ENCODE measurements around the gene PSMB9. TPM values are rescaled to one million over a fixed set of nuclear protein-coding genes. Genes with fewer than 3 reads are reported as not detected.

The PSMB9 gene
- total and polyA plus RNA-seq, 9 of the 15 experiments (the other 6 are each of a cell fraction or from before 2014, with no cell fraction given): 1.1 to 3.7 (median 2.4) TPM

GRCh38 chr6:32865724-32866443 is 11.9 kb downstream of the PSMB9 start:
- H3K9me3 ChIP-seq (replicated peaks; ENCODE audit: control insufficient read depth, insufficient read depth, low read depth, low read length): no peaks in the 10 kb centered on the region
- peaks cover 18 to 22% of the 10 kb centered on the region in 2 experiments; a peak in 4 of 5 replicates for H3K27me3 ChIP-seq (ENCODE audit: control insufficient read depth in 2 of 2, insufficient read depth in 2 of 2, low read length in 2 of 2)
- no peak overlapping the region for H2AFZ ChIP-seq (ENCODE audit: low read depth, low read length)
- CTCF ChIA-PET (ENCODE audit: low intra/inter-chr PET ratio): interaction anchor here (0.8 to 3.8 kb wide), 2 partner anchors 27 to 39 kb away, joined by 3 to 66 read pairs; partner anchors contain the start of gene TAP2
- TF ChIP-seq CEBPG (CRISPR knock-in tag; IDR thresholded peaks at IDR 0.05) (peak; percentile 34; the same call in 1 of the 2 replicates), CEBPG (tag; conservative IDR thresholded peaks at IDR 0.05 in 1 of 2, IDR thresholded peaks at IDR 0.05 in 1 of 2) (peak in 1 of 2 experiments; percentile 57; a peak in 1 of 4 replicates), ATF3 (IDR thresholded peaks at IDR 0.05) (0 out of 2 replicates have a peak, but pooled peaks have one; percentile 25), ATF3 (CRISPR knock-in tag; conservative IDR thresholded peaks at IDR 0.05) (no peak), HMG20B (CRISPR knock-in tag; IDR thresholded peaks at IDR 0.05) (no peak)
- DNase-seq (ENCODE audit: extremely low read depth in 1 of 4, low spot score in 3 of 4) (no peak), ATAC-seq (no peak), FAIRE-seq (no peak)
- H3K27ac ChIP-seq (ENCODE audit: extremely low read depth, low read depth, low read length): no peak overlapping the region
- no peak overlapping the region for H3K4me3 ChIP-seq
- H3K4me2 ChIP-seq (ENCODE audit: insufficient read depth, low read length): no peak overlapping the region
- H4K20me1 ChIP-seq (replicated peaks; ENCODE audit: control insufficient read depth, insufficient read depth, low read length): no peaks in the 10 kb centered on the region
- 4% methylated on average over 10 of the region's 10 CpGs for WGBS (ENCODE audit: insufficient coverage, low coverage, missing lambda C conversion rate)
- H3K9me1 ChIP-seq (ENCODE audit: control insufficient read depth, insufficient read depth, low read length): no peaks in the 10 kb centered on the region
- in situ Hi-C loops (cut with MboI): no loop called here
- BruUV-seq (replicated peaks): no TSS peak
- POLR2A ChIA-PET: no interaction called here
- intact Hi-C loops (cut with micrococcal nuclease): loop anchor here (5.0 kb wide), 3 partner anchors 39 to 164 kb away; no protein-coding TSS in a partner anchor
- no peaks in the 10 kb centered on the region for H3K79me2 ChIP-seq (ENCODE audit: control insufficient read depth, insufficient read depth, low read length)
- H3K9ac ChIP-seq (ENCODE audit: insufficient read depth in 1 of 2, low read depth in 2 of 2, low read length in 2 of 2): no peak overlapping the region
- no peaks in the 10 kb centered on the region; a peak in 1 of 5 replicates for H3K4me1 ChIP-seq (replicated peaks in 1 of 2; ENCODE audit: control insufficient read depth in 2 of 2, insufficient read depth in 2 of 2, low read length in 2 of 2)
- H3K36me3 ChIP-seq (ENCODE audit: control insufficient read depth, insufficient read depth, low read length): no peaks in the 10 kb centered on the region

All from K562 (cell line).